HepG2 (cell line): ENCODE data around the gene HSPB7. TPM values are rescaled to one million over a fixed set of nuclear protein-coding genes. Genes with fewer than 3 reads are reported as not detected.

Experiments used
- ATAC-seq: fragments of 200-7000 bp; cut with Tn5 transposase; 3 replicates; pipeline ENCODE4 v1.9.1; 2020; ENCODE audit warnings: mild to moderate bottlenecking, moderate library complexity
- BruUV-seq: library from RNA; stranded (reverse); fragments of 400-500 nt; replicated peaks from 2 replicates; lab custom pipeline; 2021; lab: Mats Ljungman, UMichigan
- CTCF ChIA-PET: fragments of 300-600 bp; formaldehyde crosslinking; extraction: SDS; loops from one replicate; lab custom pipeline; 2021; ENCODE audit warnings: low total read pairs, inconsistent platforms, low intra/inter-chr PET ratio; lab: Yijun Ruan, JAX
- POLR2A ChIA-PET: fragments of 350-600 bp; sonication (Branson Sonifier 250); formaldehyde crosslinking; loops from one replicate; lab custom pipeline; 2020; ENCODE audit warnings: antibody characterized with exemption, inconsistent platforms; lab: Yijun Ruan, JAX
- DNase-seq: peaks from one replicate; pipeline ENCODE4 v3.0.0-alpha.2; 2015; ENCODE audit warnings: low spot score
- FAIRE-seq: peaks from 3 replicates; lab custom pipeline; 2011; peaks lifted over from hg19 to GRCh38; lab: Jason Lieb, UNC
- H2AFZ ChIP-seq: one replicate; pipeline ENCODE4 v1.6.1; 2011; ENCODE audit warnings: low read length, inconsistent platforms
- H3K27ac ChIP-seq: fragments of 300-600 bp; 3 replicates; pipeline ENCODE4 v1.8.0; 2011; ENCODE audit warnings: mixed run types, mild to moderate bottlenecking, mixed read lengths, low read length, inconsistent platforms; ENCODE audit not compliant: insufficient read depth; ENCODE audit errors: extremely low read length
- H3K27me3 ChIP-seq, 2 experiments: fragments of 200-600 bp in 1 of 2; 2 replicates in 1 of 2; 3 replicates in 1 of 2; pipeline versions ENCODE4 v1.6.0 to v1.8.0; 2011; ENCODE audit warnings: low read length in 2 of 2, mild to moderate bottlenecking in 2 of 2, moderate library complexity in 2 of 2, inconsistent platforms in 1 of 2; ENCODE audit not compliant: insufficient read depth in 2 of 2, control insufficient read depth in 1 of 2
- H3K36me3 ChIP-seq, 2 experiments: fragments of 200-600 bp in 1 of 2; replicated peaks in 1 of 2; 2 replicates in 1 of 2; 3 replicates in 1 of 2; pipeline versions ENCODE4 v1.5.1 to v1.8.0; 2011; ENCODE audit warnings: low read length in 2 of 2, inconsistent platforms in 1 of 2; ENCODE audit not compliant: insufficient read depth in 2 of 2, control insufficient read depth in 1 of 2
- H3K4me1 ChIP-seq: 2 replicates; pipeline ENCODE4 v1.5.1; 2012; ENCODE audit warnings: low read length, inconsistent platforms; ENCODE audit not compliant: insufficient read depth
- H3K4me2 ChIP-seq: 2 replicates; pipeline ENCODE4 v1.6.0; 2011; ENCODE audit warnings: low read depth, low read length, inconsistent platforms
- H3K4me3 ChIP-seq, 3 experiments: fragments of 200-600 bp in 1 of 3; sonication (generic), shearing (Covaris generic) in 1 of 3; replicated peaks in 1 of 3; 2 replicates each; pipeline ENCODE4 v1.5.1; 2011 to 2016; ENCODE audit warnings: low read length in 3 of 3, inconsistent platforms in 2 of 3, low read depth in 2 of 3, mild to moderate bottlenecking in 2 of 3, control low read depth in 1 of 3, mixed read lengths in 1 of 3; ENCODE audit not compliant: insufficient read depth in 1 of 3
- H3K79me2 ChIP-seq: one replicate; pipeline ENCODE4 v1.6.1; 2011; ENCODE audit warnings: low read length, inconsistent platforms; ENCODE audit not compliant: insufficient read depth
- H3K9ac ChIP-seq: 2 replicates; pipeline ENCODE4 v1.6.0; 2011; ENCODE audit warnings: mild to moderate bottlenecking, low read depth, low read length, inconsistent platforms; ENCODE audit not compliant: insufficient read depth
- H3K9me3 ChIP-seq: 2 replicates; pipeline ENCODE4 v1.5.1; 2012; ENCODE audit warnings: mild to moderate bottlenecking, low read length
- H4K20me1 ChIP-seq: 2 replicates; pipeline ENCODE4 v1.6.0; 2011; ENCODE audit warnings: inconsistent platforms, mild to moderate bottlenecking, low read length, moderate library complexity; ENCODE audit not compliant: insufficient read depth
- ATM ChIP-seq: fragments of 450-650 bp; IDR thresholded peaks from 2 replicates; pipeline ENCODE4 v1.7.1; 2017; ENCODE audit warnings: mild to moderate bottlenecking, borderline replicate concordance
- CHD4 ChIP-seq: fragments of 200-600 bp; sonication (generic); IDR thresholded peaks from 2 replicates; pipeline ENCODE4 v1.7.0; 2017; ENCODE audit warnings: mild to moderate bottlenecking, low read length, borderline replicate concordance
- E2F1 ChIP-seq: sonication (generic); formaldehyde crosslinking; IDR thresholded peaks from 2 replicates; pipeline ENCODE4 v1.5.0; 2020; ENCODE audit warnings: missing genetic modification reagents
- POLR2AphosphoS2 ChIP-seq: IDR thresholded peaks from 2 replicates; pipeline ENCODE4 v1.6.1; 2011; ENCODE audit warnings: low read depth, low read length, improper control_type of control experiment
- ZNF224 ChIP-seq: sonication (generic); formaldehyde crosslinking; IDR thresholded peaks from 2 replicates; pipeline ENCODE4 v1.5.0; 2020; ENCODE audit warnings: mild to moderate bottlenecking, missing genetic modification reagents
- ZNF232 ChIP-seq: sonication (generic); formaldehyde crosslinking; IDR thresholded peaks from 2 replicates; pipeline ENCODE4 v1.4.0; 2020; ENCODE audit warnings: missing genetic modification reagents, borderline replicate concordance
- ZNF24 ChIP-seq: fragments of 450-650 bp; IDR thresholded peaks from 2 replicates; pipeline ENCODE4 v1.6.1; 2017; ENCODE audit warnings: antibody characterized with exemption, mild to moderate bottlenecking
- ZNF30 ChIP-seq: sonication (generic); formaldehyde crosslinking; IDR thresholded peaks from 2 replicates; pipeline ENCODE4 v1.5.0; 2020; ENCODE audit warnings: mild to moderate bottlenecking, missing genetic modification reagents
- ZNF609 ChIP-seq: sonication (generic); formaldehyde crosslinking; IDR thresholded peaks from 2 replicates; pipeline ENCODE4 v1.4.0; 2020; ENCODE audit warnings: mild to moderate bottlenecking, missing genetic modification reagents, borderline replicate concordance
- ZNF614 ChIP-seq: IDR thresholded peaks from 2 replicates; pipeline ENCODE4 v1.6.1; 2018; ENCODE audit warnings: missing biosample characterization, missing genetic modification reagents, inconsistent platforms, borderline replicate concordance
- ZNF670 ChIP-seq: sonication (generic); formaldehyde crosslinking; IDR thresholded peaks from 2 replicates; pipeline ENCODE4 v1.8.0; 2022; ENCODE audit warnings: mild to moderate bottlenecking, missing genetic modification reagents, borderline replicate concordance
- ZUFSP ChIP-seq: sonication (generic); formaldehyde crosslinking; IDR thresholded peaks from 2 replicates; pipeline ENCODE4 v1.9.0; 2021; ENCODE audit warnings: missing genetic modification reagents, mild to moderate bottlenecking, borderline replicate concordance
- WGBS: methylation state at CpG from one replicate; pipeline ENCODE4 v1.1.6; 2017; ENCODE audit warnings: low lambda C conversion rate; 5-methylcytosine and 5-hydroxymethylcytosine counted together
- in situ Hi-C: cut with HindIII; loops from 2 replicates; pipeline ENCODE4 v1.10.0; 2017; ENCODE audit warnings: low pct_unique_long_range_greater_than_20kb; ENCODE audit not compliant: extremely low pct_ligation_motif_present
- intact Hi-C: fragments of 100-400 bp; cut with micrococcal nuclease; formaldehyde crosslinking; loops from one replicate; pipeline ENCODE4 v1.10.0; 2022; ENCODE audit not compliant: unreplicated experiment
- polyA plus RNA-seq, 8 experiments: library from polyadenylated mRNA; depleted of rRNA in 3 of 8; stranded (reverse) in 7 of 8; unstranded in 1 of 8; fragments of >200 nt; fragmentation: Illumina TruSeq in 4 of 8; extraction: Trizol in 4 of 8; gene quantifications; 2 replicates each; pipeline versions ENCODE4 v1.2.1 to v1.2.3, GENCODE V29; 2011 to 2016; ENCODE audit warnings: low read depth in 4 of 8, missing spikeins in 1 of 8, mixed read lengths in 1 of 8; ENCODE audit not compliant: insufficient read depth in 1 of 8
- total RNA-seq, 5 experiments: library from RNA; depleted of rRNA; stranded (reverse); fragments of >200 nt; fragmentation: Illumina TruSeq; extraction: Trizol; gene quantifications; 2 replicates each; pipeline ENCODE4 v1.2.3, GENCODE V29; 2016; ENCODE audit warnings: low read depth in 1 of 5
- TF ChIP-seq, protein P1 (sequence below): sonication (generic); formaldehyde crosslinking; IDR thresholded peaks from 2 replicates; pipeline ENCODE4 v1.4.0; 2020; ENCODE audit warnings: low read depth, mild to moderate bottlenecking, missing genetic modification reagents

The HSPB7 gene
- total and polyA plus RNA-seq, 2 of the 13 experiments (the other 11 are each of a cell fraction or from before 2014, with no cell fraction given): 0.20 TPM; not detected in 1

GRCh38 chr1:16063921-16064320 lies 46.1 kb upstream of the HSPB7 start:
- no peaks in the 10 kb centered on the region for H4K20me1 ChIP-seq
- intact Hi-C loops: no loop called here
- no TSS peak for BruUV-seq
- WGBS: 27% methylated on average over 9 of the region's 9 CpGs
- H3K27ac ChIP-seq: no peak overlapping the region
- H3K4me2 ChIP-seq: no peak overlapping the region
- POLR2A ChIA-PET: no interaction called here
- no peaks in the 10 kb centered on the region for H3K9me3 ChIP-seq
- H3K36me3 ChIP-seq: no peaks in the 10 kb centered on the region
- H3K4me1 ChIP-seq: peaks cover 40% of the 10 kb centered on the region
- H3K79me2 ChIP-seq: no peaks in the 10 kb centered on the region
- no peak for DNase-seq
- ATAC-seq: no peak
- no peak for FAIRE-seq
- no peak overlapping the region for H3K4me3 ChIP-seq
- no peak overlapping the region for H2AFZ ChIP-seq
- CTCF ChIA-PET: no interaction called here
- in situ Hi-C loops: no loop called here
- no peak overlapping the region for H3K9ac ChIP-seq
- peaks cover 7 to 49% of the 10 kb centered on the region in 2 experiments for H3K27me3 ChIP-seq
- TF ChIP-seq, protein P1, sequence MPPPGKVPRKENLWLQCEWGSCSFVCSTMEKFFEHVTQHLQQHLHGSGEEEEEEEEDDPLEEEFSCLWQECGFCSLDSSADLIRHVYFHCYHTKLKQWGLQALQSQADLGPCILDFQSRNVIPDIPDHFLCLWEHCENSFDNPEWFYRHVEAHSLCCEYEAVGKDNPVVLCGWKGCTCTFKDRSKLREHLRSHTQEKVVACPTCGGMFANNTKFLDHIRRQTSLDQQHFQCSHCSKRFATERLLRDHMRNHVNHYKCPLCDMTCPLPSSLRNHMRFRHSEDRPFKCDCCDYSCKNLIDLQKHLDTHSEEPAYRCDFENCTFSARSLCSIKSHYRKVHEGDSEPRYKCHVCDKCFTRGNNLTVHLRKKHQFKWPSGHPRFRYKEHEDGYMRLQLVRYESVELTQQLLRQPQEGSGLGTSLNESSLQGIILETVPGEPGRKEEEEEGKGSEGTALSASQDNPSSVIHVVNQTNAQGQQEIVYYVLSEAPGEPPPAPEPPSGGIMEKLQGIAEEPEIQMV (CRISPR knock-in tag): no peak
- no peak for TF ChIP-seq ZNF224 (CRISPR knock-in tag)
- no peak for TF ChIP-seq ZNF670
- TF ChIP-seq CHD4: no peak
- TF ChIP-seq E2F1: no peak
- TF ChIP-seq POLR2AphosphoS2: no peak
- TF ChIP-seq ATM: no peak
- no peak for TF ChIP-seq ZNF609
- no peak for TF ChIP-seq ZUFSP
- no peak for TF ChIP-seq ZNF30 (CRISPR knock-in tag)
- TF ChIP-seq ZNF24: no peak
- no peak for TF ChIP-seq ZNF232 (CRISPR knock-in tag)
- TF ChIP-seq ZNF614 (CRISPR knock-in tag): no peak
